SK-N-SH (cell line): ENCODE results near the gene VCAM1.

Experiments
- CHD2 ChIP-seq: fragments of 150-350 bp; IDR thresholded peaks from 2 replicates; pipeline ENCODE4 v1.6.1; 2018; ENCODE audit warnings: low read length; ENCODE audit not compliant: partially characterized antibody
- CTCF ChIP-seq: fragments of 200-600 bp; sonication (generic); IDR thresholded peaks from 2 replicates; pipeline ENCODE4 v1.6.1; 2017; ENCODE audit warnings: antibody characterized with exemption, mild to moderate bottlenecking, moderate library complexity
- SMC3 ChIP-seq: IDR thresholded peaks from 2 replicates; pipeline ENCODE4 v1.6.1; 2012; ENCODE audit warnings: low read depth, low read length, improper control_type of control experiment
- TAF1 ChIP-seq: IDR thresholded peaks from 2 replicates; pipeline ENCODE4 v1.6.1; 2012; ENCODE audit warnings: low read depth, mild to moderate bottlenecking, low read length, moderate library complexity, borderline replicate concordance

GRCh38 chr1:100769906-100770646 lies 50.5 kb downstream of the VCAM1 start:
- TF ChIP-seq TAF1: no peak
- TF ChIP-seq CHD2: no peak
- TF ChIP-seq CTCF: no peak
- no peak for TF ChIP-seq SMC3
